HG03280 (cell line): Measurements from ENCODE around the gene NTN3.
A peak's percentile ranks its signal among the peaks of the same experiment; 100 is the strongest.

ENCODE experiments used
- ATAC-seq: cut with Tn5 transposase; IDR thresholded peaks from one replicate; pipeline ENCODE4 v1.9.1; 2021; ENCODE audit warnings: mild to moderate bottlenecking, moderate library complexity; ENCODE audit not compliant: unreplicated experiment

Gene NTN3

DNA sequence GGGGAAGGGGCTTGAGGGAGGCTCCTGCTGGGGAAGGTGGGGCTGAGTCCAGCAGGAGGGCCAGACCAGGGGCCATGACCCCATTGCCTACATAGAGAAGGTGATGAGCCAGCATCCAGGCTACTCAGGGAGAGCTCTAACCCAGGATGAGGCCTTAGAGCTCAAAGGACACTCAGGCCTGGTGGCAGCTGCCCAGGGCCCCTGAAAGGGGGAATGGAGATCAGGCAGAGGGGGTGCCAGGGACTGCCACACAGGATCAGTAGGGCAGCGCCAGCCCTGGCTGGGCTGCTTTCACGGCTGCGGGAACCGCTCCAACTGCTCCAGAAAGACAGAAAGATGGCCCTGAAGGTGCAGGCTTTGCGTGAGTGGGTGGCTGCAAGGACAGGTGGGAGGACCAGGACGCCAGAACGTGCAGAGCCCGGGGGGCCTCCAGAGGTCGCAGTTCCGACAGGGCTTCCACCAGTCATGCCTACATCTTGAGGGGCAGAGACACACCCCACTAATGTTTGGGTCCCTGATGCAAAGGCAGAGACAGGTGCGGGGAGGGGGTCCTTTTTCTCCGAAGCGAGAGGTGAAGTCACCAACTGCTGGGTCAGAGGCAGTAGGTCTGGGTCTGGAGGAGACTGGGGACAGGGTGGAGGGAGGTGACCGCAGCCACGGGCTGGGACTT, 41.8 kb downstream of the NTN3 start:
- no peak for ATAC-seq

DNA sequence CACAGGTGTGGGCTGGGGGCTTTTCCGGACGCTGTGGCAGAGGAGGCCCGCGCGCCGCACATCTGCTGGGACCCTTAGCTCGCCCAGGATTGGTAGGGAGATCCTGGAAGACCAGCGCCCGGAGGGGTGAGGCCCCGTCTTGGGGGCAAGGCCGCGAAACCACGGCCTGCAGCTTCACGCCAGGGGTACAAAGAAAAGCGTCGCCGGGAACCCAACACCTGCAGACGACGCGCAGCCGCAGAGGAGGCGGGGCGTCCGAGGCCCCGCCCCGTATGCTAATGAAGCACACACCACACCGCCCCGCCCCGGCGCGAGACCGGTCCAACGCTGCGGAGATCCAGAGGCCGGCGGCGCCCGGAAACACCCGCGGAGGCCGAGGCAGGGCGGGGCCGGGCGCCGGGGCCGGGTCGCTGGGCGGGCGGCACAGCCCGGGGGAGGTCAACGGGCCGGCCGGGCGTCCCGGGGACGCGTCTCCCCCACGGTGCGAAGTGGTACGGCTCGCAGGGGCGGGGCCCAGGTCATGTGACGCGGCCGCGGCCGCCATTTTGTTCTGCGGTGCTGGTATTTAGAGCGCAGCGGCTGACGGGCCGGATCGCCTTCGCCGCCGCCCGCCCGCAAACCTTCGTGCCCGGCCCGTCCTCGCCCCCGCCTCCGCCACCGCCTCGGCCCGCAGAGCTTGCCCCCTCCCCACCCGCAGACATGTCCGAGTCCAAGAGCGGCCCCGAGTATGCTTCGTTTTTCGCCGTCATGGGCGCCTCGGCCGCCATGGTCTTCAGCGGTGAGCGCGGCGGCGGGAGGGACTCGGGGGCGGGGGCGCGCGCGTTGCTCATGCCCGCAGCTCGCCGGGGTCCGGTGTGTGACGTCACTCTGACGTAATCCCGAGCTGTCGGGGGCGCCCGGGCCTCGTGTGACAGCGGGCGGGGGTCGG, 42.6 kb downstream of the NTN3 start, which contains the start of gene ATP6V0C:
TSS of gene ATP6V0C (plus strand) at position 548 of the 928 bp plus-strand sequence. CDS start at position 700, 152 bp downstream.
- ATAC-seq = peak; percentile 78

DNA sequence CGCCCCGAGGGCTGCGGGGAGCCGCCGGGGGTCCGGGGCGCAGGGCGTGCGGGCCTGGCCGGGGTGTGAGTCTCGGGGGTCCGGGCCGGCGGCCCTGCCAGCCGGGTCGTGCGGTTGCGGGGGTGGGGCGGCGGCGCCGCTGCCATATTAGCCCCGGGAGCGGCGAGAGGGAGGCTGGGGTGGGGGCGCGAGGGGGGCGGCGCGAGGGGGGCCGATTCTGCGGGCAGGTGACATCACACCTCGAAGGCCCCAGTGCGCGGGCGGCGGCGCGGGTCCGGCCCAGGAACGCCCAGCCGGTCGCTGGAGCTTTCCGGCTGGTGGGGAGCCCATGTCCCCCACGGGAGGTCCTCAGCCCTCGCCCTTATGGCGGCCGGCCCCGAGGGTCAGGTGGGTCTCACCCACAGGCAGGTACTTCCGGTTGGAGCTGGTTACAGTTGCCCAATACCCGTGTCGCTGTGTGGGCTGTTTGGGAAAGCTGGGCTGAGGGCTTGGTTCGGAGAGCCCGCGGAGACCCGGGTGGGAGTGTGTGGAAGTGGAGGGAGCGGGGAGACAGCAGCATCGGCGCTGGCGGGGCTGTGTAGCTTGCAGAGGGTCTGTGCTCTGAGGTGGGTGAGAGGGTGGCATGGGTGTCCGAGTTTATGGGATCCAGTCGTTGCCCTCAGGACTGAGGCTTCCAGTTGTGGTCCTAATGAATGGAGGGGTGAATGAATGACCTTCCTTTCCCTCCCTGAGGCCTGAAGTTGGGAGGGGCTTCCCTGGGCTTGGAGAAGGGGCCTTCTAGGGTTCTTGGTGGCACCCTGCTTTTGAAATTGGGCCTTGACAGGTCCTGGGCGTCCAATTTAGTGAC, 43.5 kb downstream of the NTN3 start:
- no peak for ATAC-seq

DNA sequence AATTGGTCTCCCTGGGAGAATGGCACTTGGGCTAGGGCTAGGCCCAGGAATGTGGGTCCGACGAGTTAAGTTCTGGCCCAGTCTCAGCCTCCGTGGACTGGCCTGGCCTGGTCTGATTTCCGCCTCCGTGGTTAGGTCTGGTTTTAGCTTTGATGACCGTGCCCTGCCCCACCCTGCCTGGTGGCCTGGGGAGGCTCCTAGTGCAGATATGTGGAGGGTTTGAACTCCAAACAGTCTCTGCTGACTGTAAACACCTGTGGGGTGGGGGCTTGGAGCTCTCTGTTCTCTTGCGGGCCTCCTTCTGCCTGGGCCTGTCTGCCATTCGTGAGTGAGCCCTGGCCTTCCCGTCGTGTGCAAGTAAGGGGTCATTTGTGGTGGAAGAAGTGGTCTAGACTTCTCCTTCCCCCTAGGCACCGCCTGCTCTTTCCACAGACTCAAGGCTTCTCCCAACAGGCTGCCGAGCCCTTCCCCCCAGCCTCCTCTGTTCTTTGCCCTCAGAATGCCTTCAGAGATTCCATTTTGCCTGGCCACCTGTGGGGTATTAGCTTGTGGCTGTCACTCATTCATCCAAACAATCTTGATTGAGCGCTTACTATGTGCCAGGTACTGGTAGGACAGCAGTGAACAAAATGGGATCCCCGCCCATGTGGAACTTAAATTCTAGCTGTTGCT, 44.2 kb downstream of the NTN3 start:
- ATAC-seq = no peak

DNA sequence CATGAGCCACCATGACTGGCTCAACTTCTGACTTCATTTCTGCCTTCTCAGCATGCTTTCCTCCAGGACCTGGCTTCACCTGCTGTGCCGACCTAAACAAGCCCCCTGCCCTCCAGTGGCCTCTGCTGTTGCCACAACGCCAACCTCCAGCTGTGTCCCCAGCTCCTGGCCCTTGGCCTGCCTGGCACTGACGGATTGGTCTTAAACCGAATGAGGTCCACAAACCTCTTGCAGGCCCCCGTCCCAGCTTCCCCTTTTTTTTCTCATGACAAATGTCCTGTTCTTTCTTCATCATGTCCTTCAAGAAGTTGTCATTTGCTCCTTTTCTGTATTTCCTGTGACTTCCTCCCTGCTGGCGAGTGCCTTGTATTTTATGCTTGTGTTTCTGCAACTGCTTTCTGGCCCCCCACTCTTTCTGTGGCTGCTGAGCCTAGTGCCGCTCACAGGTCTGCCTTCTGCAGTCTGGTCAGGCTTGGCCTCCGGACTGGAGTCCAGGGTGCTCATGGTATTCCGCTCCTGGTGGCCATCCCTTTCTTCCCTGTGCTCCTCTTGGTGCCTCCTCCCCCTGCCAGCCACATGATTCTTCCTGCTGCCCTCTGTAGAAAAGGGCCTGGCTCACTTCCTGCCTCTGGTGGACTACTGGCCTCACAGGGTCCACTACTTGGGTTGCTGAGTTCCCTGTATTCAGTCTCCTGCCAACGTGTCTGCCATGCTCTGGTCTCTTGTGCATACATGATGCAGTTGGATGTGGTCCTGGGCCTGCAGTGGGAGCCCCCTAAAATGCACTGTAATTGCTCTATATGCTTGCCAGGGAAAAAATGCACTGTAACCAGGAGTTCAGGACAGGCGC, 45.5 kb downstream of the NTN3 start:
- ATAC-seq = no peak

DNA sequence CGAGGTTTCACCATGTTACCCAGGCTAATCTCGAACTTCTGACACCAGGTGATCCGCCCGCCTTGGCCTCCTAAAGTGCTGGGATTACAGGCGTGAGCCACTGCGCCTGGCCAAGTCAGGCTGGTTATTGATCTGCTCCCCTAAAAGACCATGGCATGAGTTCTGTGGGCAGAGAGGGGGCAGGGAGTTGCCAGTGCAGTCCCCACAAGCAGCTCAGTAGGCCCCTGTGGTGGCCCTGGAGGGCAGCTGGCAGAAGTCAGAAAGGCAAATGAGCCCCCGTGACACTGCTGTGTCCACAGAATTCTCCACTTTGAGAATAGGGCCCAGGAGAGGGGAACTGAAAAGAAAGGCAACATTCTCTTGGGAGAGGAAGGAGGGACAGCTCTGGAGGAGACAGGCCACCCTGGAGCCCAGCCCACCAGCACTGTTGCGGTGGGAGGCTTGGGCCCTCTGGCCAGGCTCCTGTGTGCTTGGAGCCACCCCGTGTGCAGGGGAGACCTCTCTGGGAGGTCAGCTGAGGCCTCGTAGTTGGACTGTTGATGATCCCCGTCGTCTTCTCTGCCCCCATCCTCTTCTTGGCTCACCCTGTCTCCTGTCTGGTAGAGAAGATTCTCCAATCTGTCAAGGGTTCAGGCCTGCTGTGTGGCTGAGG, 47.0 kb downstream of the NTN3 start:
- no peak for ATAC-seq

DNA sequence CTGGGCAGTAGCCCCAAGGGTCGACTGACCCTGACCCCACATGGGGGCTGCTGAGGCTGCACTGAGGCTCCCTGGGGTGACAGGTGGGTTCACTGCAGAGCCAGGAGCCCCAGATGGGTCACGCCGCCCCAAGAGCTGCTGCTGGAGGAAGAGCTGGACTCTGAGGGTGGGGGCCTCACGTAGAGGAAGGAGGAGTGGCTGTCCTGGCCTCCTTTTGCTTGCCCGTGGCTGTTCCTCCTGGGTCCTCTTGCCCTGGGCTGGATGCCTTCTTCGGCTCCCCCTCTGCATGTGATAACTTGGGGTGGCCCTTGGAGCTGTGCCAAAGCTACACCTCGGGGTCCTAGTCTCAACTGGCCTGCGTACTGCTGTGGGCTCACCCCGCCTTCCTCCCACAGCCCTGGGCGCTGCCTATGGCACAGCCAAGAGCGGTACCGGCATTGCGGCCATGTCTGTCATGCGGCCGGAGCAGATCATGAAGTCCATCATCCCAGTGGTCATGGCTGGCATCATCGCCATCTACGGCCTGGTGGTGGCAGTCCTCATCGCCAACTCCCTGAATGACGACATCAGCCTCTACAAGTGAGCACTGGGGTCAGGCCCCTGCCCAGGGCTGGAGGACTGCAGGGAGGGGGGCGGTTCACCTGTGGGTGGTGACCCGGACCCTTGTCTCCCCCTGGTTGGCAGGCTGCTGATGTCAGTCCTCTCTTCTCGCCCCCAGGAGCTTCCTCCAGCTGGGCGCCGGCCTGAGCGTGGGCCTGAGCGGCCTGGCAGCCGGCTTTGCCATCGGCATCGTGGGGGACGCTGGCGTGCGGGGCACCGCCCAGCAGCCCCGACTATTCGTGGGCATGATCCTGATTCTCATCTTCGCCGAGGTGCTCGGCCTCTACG, 48.0 kb downstream of the NTN3 start:
- no peak for ATAC-seq

DNA sequence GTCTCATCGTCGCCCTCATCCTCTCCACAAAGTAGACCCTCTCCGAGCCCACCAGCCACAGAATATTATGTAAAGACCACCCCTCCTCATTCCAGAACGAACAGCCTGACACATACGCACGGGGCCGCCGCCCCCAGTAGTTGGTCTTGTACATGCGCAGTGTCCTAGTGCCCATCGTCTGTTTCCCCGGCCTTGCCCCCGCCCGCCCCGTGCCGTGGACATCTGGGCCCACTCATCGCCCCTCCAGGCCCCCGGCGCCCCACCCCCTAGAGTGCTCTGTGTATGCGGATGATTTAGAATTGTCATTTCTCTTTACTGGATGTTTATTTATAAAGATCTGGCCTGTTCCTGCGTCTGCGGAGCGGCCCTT, 48.6 kb downstream of the NTN3 start:
- no peak for ATAC-seq

DNA sequence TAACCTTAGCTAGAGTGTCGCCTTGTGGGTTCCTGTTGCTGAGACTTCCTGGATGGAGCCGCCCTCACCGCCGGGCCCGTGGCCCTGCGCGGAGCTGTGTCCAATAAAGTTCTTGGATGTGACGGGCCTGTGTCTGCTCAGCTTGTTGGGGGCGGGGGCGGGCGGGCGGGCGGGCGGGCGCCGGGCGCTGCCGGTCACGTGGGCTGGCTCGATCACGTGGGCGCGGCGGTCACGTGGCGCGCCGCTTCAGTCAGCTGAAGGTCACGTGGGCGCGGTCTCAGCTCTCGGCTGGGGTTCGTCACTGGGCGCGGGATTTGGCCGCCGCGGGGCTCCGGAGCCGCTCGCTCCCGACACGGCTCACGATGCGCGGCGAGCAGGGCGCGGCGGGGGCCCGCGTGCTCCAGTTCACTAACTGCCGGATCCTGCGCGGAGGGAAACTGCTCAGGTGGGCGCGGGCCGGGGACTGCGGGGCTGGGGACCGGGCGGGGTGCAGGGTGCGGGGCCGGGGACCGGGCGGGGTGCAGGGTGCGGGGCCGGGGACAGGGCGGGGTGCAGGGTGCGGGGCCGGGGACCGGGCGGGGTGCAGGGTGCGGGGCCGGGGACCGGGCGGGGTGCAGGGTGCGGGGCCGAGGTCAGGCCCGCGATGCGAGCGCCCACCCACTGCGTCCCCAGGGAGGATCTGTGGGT, 49.1 kb downstream of the NTN3 start, which contains the start of gene AMDHD2:
TSS of gene AMDHD2 (plus strand) at position 275 of the 687 bp plus-strand sequence. CDS start at position 363, 88 bp downstream.
- ATAC-seq = peak; percentile 47

DNA sequence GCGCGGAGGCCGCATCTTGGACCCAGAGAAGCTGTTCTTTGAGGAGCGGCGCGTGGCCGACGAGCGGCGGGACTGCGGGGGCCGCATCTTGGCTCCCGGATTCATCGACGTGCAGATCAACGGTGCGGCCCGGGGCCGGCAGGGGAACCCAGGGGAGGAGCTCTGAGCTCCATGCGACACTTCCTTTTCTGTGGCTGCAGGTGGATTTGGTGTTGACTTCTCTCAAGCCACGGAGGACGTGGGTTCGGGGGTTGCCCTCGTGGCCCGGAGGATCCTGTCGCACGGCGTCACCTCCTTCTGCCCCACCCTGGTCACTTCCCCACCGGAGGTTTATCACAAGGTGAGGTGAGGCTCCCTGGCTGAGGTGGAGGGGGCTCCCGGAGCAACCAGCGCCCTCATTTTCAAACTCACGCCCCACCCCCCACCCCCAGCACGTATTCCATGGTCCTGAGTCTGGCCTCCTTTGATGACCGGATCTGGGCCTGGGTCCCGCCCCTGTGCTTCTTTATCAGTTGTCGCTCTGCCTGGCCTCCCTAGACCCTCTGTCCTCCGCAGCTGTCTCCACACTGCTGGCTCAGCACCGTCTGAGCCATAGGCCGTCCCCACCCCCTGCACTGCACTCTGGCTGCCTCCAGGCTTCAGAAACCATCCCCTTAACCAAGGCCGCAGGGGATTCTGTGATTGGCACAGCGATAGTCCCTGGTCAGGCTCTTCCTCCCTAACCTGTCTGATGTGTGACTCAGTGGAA, 49.9 kb downstream of the NTN3 start:
- peak; percentile 21 for ATAC-seq
